Measurements from ENCODE around the gene ATP9B.
A peak's percentile ranks its signal among the peaks of the same experiment; 100 is the strongest.
"Not testable (repeated sequence)": the region's sequence is repeated elsewhere in the genome, so short reads cannot be mapped to it uniquely, and the experiment has no call there.

Gene ATP9B

GRCh38 chr18:79077181-79077580 lies 8.0 kb downstream of the ATP9B start:
- Histone ChIP-seq H3K27me3 (ENCODE audit: insufficient read depth, poor library complexity, severe bottlenecking) (no peaks in the 10 kb centered on the region), H3K36me3 (ENCODE audit: low read depth) (peaks cover 10% of the 10 kb centered on the region; the same call in 1 of the 2 replicates), H3K4me1 (ENCODE audit: insufficient read depth, poor library complexity, severe bottlenecking) (no peaks in the 10 kb centered on the region), H3K9me3 (ENCODE audit: severe bottlenecking) (no peaks in the 10 kb centered on the region), H3K4me3 (ENCODE audit: severe bottlenecking) (no peak overlapping the region), H3K27ac (ENCODE audit: poor library complexity, severe bottlenecking) (no peak overlapping the region)
- ATAC-seq (ENCODE audit: low read depth) (no peak), DNase-seq (ENCODE audit: low spot score) (no peak)
- TF ChIP-seq CTCF (IDR thresholded peaks at IDR 0.05; ENCODE audit: poor library complexity, severe bottlenecking) = no peak

DNA sequence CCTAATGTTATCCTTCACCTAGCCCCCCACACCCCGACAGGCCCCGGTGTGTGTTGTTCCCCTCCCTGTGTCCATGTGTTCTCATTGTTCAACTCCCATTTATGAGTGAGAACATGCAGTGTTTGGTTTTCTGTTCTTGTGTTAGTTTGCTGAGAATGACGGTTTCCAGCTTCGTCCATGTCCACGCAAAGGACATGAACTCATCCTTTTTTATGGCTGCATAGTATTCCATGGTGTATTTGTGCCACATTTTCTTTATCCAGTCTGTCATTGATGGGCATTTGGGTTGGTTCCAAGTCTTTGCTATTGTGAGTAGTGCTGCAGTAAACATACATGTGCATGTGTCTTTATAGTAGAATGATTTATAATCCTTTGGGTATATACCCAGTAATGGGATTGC lies 9.6 kb downstream of the ATP9B start:
- not testable (repeated sequence) for ATAC-seq (ENCODE audit: low read depth); H3K9me3 ChIP-seq (ENCODE audit: severe bottlenecking); DNase-seq (ENCODE audit: low spot score); H3K4me3 ChIP-seq (ENCODE audit: severe bottlenecking); H3K4me1 ChIP-seq (ENCODE audit: insufficient read depth, poor library complexity, severe bottlenecking); H3K27ac ChIP-seq (ENCODE audit: poor library complexity, severe bottlenecking); H3K27me3 ChIP-seq (ENCODE audit: insufficient read depth, poor library complexity, severe bottlenecking)
- peaks cover 10% of the 10 kb centered on the region; the same call in 1 of the 2 replicates for H3K36me3 ChIP-seq (ENCODE audit: low read depth)

- no peak for TF ChIP-seq CTCF (IDR thresholded peaks at IDR 0.05; ENCODE audit: poor library complexity, severe bottlenecking)
- ATAC-seq (ENCODE audit: low read depth) (0 out of 3 replicates have a peak, but pooled peaks have one; percentile 49), DNase-seq (ENCODE audit: low spot score) (no peak)
- Histone ChIP-seq H3K27ac (ENCODE audit: poor library complexity, severe bottlenecking) (no peak overlapping the region), H3K9me3 (ENCODE audit: severe bottlenecking) (no peaks in the 10 kb centered on the region), H3K4me1 (ENCODE audit: insufficient read depth, poor library complexity, severe bottlenecking) (no peaks in the 10 kb centered on the region), H3K4me3 (ENCODE audit: severe bottlenecking) (no peak overlapping the region), H3K27me3 (ENCODE audit: insufficient read depth, poor library complexity, severe bottlenecking) (no peaks in the 10 kb centered on the region), H3K36me3 (ENCODE audit: low read depth) (no peaks in the 10 kb centered on the region)
Measured at GRCh38 chr18:79092874-79093273, 23.7 kb downstream of the ATP9B start.

DNA sequence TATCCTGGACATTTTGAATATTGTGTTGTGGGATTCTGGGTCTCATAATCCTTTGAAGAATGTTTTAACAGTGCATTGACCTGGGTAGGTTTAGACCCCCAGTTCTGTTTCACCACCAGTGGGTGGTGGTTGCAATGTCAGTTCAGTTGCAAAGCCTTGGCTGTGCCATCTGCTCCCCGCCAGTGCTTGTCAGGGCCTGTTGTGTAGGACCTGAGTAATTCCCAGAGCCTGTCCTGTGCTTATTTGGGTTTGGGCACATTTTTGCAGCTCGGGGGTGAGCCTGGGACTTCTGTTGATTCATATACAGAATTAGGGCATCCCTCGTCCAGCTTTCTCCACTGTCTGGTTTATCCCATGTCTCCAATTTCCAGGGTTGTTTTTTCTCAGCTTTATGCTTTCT lies 24.8 kb downstream of the ATP9B start:
- no peak for ATAC-seq (ENCODE audit: low read depth)
- no peak overlapping the region for H3K4me3 ChIP-seq (ENCODE audit: severe bottlenecking)
- no peak overlapping the region for H3K27ac ChIP-seq (ENCODE audit: poor library complexity, severe bottlenecking)
- no peaks in the 10 kb centered on the region for H3K27me3 ChIP-seq (ENCODE audit: insufficient read depth, poor library complexity, severe bottlenecking)
- DNase-seq (ENCODE audit: low spot score) = no peak
- no peak for TF ChIP-seq CTCF (IDR thresholded peaks at IDR 0.05; ENCODE audit: poor library complexity, severe bottlenecking)
- no peaks in the 10 kb centered on the region for H3K9me3 ChIP-seq (ENCODE audit: severe bottlenecking)
- 0 out of 2 replicates have a peak, but pooled peaks cover 2% of the 10 kb centered on the region for H3K36me3 ChIP-seq (ENCODE audit: low read depth)
- no peaks in the 10 kb centered on the region for H3K4me1 ChIP-seq (ENCODE audit: insufficient read depth, poor library complexity, severe bottlenecking)

GRCh38 chr18:79095216-79095615 lies 26.0 kb downstream of the ATP9B start:
- Histone ChIP-seq H3K27ac (ENCODE audit: poor library complexity, severe bottlenecking) (no peak overlapping the region), H3K27me3 (ENCODE audit: insufficient read depth, poor library complexity, severe bottlenecking) (no peaks in the 10 kb centered on the region), H3K4me3 (ENCODE audit: severe bottlenecking) (no peak overlapping the region), H3K4me1 (ENCODE audit: insufficient read depth, poor library complexity, severe bottlenecking) (no peaks in the 10 kb centered on the region), H3K9me3 (ENCODE audit: severe bottlenecking) (no peaks in the 10 kb centered on the region), H3K36me3 (ENCODE audit: low read depth) (0 out of 2 replicates have a peak, but pooled peaks cover 2% of the 10 kb centered on the region)
- ATAC-seq (ENCODE audit: low read depth) = no peak
- DNase-seq (ENCODE audit: low spot score) = no peak
- TF ChIP-seq CTCF (IDR thresholded peaks at IDR 0.05; ENCODE audit: poor library complexity, severe bottlenecking) = no peak
